Endothelial cell of umbilical vein (primary cell): ENCODE data around the gene MYO6. TPM values are rescaled to one million over a fixed set of nuclear protein-coding genes. Genes with fewer than 3 reads are reported as not detected.

Source experiments
- BruUV-seq: library from RNA; stranded (reverse); fragments of 400-500 nt; replicated peaks from 2 replicates; lab custom pipeline; 2021; lab: Mats Ljungman, UMichigan
- CTCF ChIA-PET: fragments of 300-600, 350-600 bp; sonication (Branson Sonifier 250); formaldehyde crosslinking; loops from one replicate; lab custom pipeline; 2021; ENCODE audit warnings: antibody characterized with exemption, inconsistent platforms; lab: Charles Lee
- POLR2A ChIA-PET: fragments of 300-600, 350-600 bp; sonication (Branson Sonifier 250); formaldehyde crosslinking; loops from one replicate; lab custom pipeline; 2021; ENCODE audit warnings: antibody characterized with exemption, inconsistent platforms; lab: Charles Lee
- DNase-seq: peaks from one replicate; pipeline ENCODE4 v3.0.0-alpha.2; 2011; ENCODE audit warnings: low read depth, low spot score
- FAIRE-seq: peaks from 2 replicates; lab custom pipeline; 2011; peaks lifted over from hg19 to GRCh38; lab: Jason Lieb, UNC
- H2AFZ ChIP-seq: 2 replicates; pipeline ENCODE4 v1.6.0; 2012; ENCODE audit warnings: low read depth, low read length, control low read depth, inconsistent platforms
- H3K27ac ChIP-seq: 2 replicates; pipeline ENCODE4 v1.5.1; 2011; ENCODE audit warnings: low read depth, mild to moderate bottlenecking, control low read depth, low read length, moderate library complexity; ENCODE audit not compliant: insufficient read depth
- H3K27me3 ChIP-seq, 2 experiments: 2 replicates each; pipeline versions ENCODE4 v1.6.0 to v1.6.1; 2011; ENCODE audit warnings: low read length in 2 of 2, mixed read lengths in 1 of 2; ENCODE audit not compliant: control insufficient read depth in 2 of 2, insufficient read depth in 2 of 2
- H3K36me3 ChIP-seq, 2 experiments: 2 replicates in 1 of 2; 3 replicates in 1 of 2; pipeline ENCODE4 v1.5.1; 2011; ENCODE audit warnings: low read length in 2 of 2, mild to moderate bottlenecking in 1 of 2, moderate library complexity in 1 of 2; ENCODE audit not compliant: control insufficient read depth in 2 of 2, insufficient read depth in 2 of 2; ENCODE audit errors: extremely low read depth in 1 of 2
- H3K4me1 ChIP-seq: 3 replicates; pipeline ENCODE4 v1.5.1; 2011; ENCODE audit warnings: mild to moderate bottlenecking, low read length; ENCODE audit not compliant: control insufficient read depth, insufficient read depth; ENCODE audit errors: extremely low read depth
- H3K4me2 ChIP-seq: 2 replicates; pipeline ENCODE4 v1.6.1; 2011; ENCODE audit warnings: low read length, control low read depth, mixed read lengths; ENCODE audit not compliant: insufficient read depth
- H3K4me3 ChIP-seq, 3 experiments: fragments of 200-600 bp in 1 of 3; sonication (generic), shearing (Covaris generic) in 1 of 3; replicated peaks in 1 of 3; 2 replicates each; pipeline ENCODE4 v1.5.1; 2011 to 2016; ENCODE audit warnings: control low read depth in 3 of 3, low read length in 3 of 3, mild to moderate bottlenecking in 2 of 3, inconsistent platforms in 1 of 3, low read depth in 1 of 3, moderate library complexity in 1 of 3; ENCODE audit not compliant: insufficient read depth in 1 of 3
- H3K79me2 ChIP-seq: 2 replicates; pipeline ENCODE4 v1.6.0; 2012; ENCODE audit warnings: low read length, inconsistent platforms; ENCODE audit not compliant: control insufficient read depth, insufficient read depth
- H3K9ac ChIP-seq: replicated peaks from 2 replicates; pipeline ENCODE3; 2011; ENCODE audit warnings: low read length, control low read depth; ENCODE audit not compliant: insufficient read depth; ENCODE audit errors: extremely low read depth
- H3K9me1 ChIP-seq: replicated peaks from 3 replicates; pipeline ENCODE4 v1.6.0; 2011; ENCODE audit warnings: mild to moderate bottlenecking, low read length; ENCODE audit not compliant: control insufficient read depth, insufficient read depth; ENCODE audit errors: extremely low read depth
- H3K9me3 ChIP-seq: replicated peaks from 2 replicates; pipeline ENCODE4 v1.5.1; 2012; ENCODE audit warnings: low read length, inconsistent platforms; ENCODE audit not compliant: control insufficient read depth, insufficient read depth
- H4K20me1 ChIP-seq: replicated peaks from 2 replicates; pipeline ENCODE3; 2011; ENCODE audit warnings: mild to moderate bottlenecking, low read length; ENCODE audit not compliant: control insufficient read depth, insufficient read depth; ENCODE audit errors: extremely low read depth
- CTCF ChIP-seq, 2 donors: IDR thresholded peaks; 1 replicate in 1 of 2; 2 replicates in 1 of 2; pipeline ENCODE4 v1.5.1; 2011; ENCODE audit warnings: low read length in 2 of 2, mild to moderate bottlenecking in 2 of 2, moderate library complexity in 2 of 2, control low read depth in 1 of 2, inconsistent platforms in 1 of 2, low read depth in 1 of 2; ENCODE audit not compliant: insufficient read depth in 1 of 2; ENCODE audit errors: extremely low read depth in 1 of 2
- EZH2 ChIP-seq: IDR thresholded peaks from 2 replicates; pipeline ENCODE4 v1.6.1; 2012; ENCODE audit warnings: borderline replicate concordance, low read depth, mild to moderate bottlenecking, moderate library complexity, low read length, inconsistent platforms; ENCODE audit not compliant: severe bottlenecking
- FOS ChIP-seq: IDR thresholded peaks from 2 replicates; pipeline ENCODE4 v1.6.1; 2011; ENCODE audit warnings: mild to moderate bottlenecking, low read length, moderate library complexity, borderline replicate concordance; ENCODE audit not compliant: insufficient read depth
- GATA2 ChIP-seq: IDR thresholded peaks from 2 replicates; pipeline ENCODE4 v1.7.0; 2011; ENCODE audit warnings: low read depth, mild to moderate bottlenecking, moderate library complexity, mixed read lengths, low read length; ENCODE audit not compliant: insufficient read length, insufficient read depth
- JUN ChIP-seq: IDR thresholded peaks from 2 replicates; pipeline ENCODE4 v1.6.1; 2011; ENCODE audit warnings: borderline replicate concordance, low read depth; ENCODE audit not compliant: insufficient read length, insufficient read depth
- MAX ChIP-seq: IDR thresholded peaks from 2 replicates; pipeline ENCODE4 v1.6.1; 2011; ENCODE audit not compliant: insufficient read depth, insufficient read length
- MYC ChIP-seq: IDR thresholded peaks from one replicate; pipeline ENCODE4 v1.6.1; 2011; ENCODE audit warnings: mild to moderate bottlenecking, low read depth, low read length
- POLR2A ChIP-seq: IDR thresholded peaks from 2 replicates; pipeline ENCODE4 v1.6.1; 2012; ENCODE audit warnings: low read depth, mild to moderate bottlenecking, control low read depth, low read length
- POLR2AphosphoS5 ChIP-seq: IDR thresholded peaks from 2 replicates; pipeline ENCODE4 v1.6.1; 2012; ENCODE audit warnings: low read depth, mild to moderate bottlenecking, control low read depth, low read length, moderate library complexity; ENCODE audit not compliant: insufficient read depth
- dilution Hi-C: fragments of 300-500 bp; cut with MboI; formaldehyde crosslinking; loops from one replicate; pipeline ENCODE4 v1.15.0; 2019; ENCODE audit warnings: low sequenced_read_pairs; ENCODE audit not compliant: extremely low pct_ligation_motif_present
- intact Hi-C: fragments of 100-400 bp; cut with micrococcal nuclease; formaldehyde crosslinking; loops from one replicate; pipeline ENCODE4 v1.10.0; 2022
- polyA plus RNA-seq, 4 experiments: library from polyadenylated mRNA; depleted of rRNA in 3 of 4; stranded (reverse) in 3 of 4; unstranded in 1 of 4; fragments of >200 nt; gene quantifications; 2 replicates each; pipeline versions ENCODE4 v1.2.1 to v1.2.3, GENCODE V29; 2011 to 2012; ENCODE audit warnings: missing spikeins in 1 of 4
- total RNA-seq: library from RNA; stranded (reverse); gene quantifications from 2 replicates; pipeline ENCODE4 v1.2.3, GENCODE V29; 2021

MYO6 gene
- total and polyA plus RNA-seq, 2 donors (not counting 3 experiments of a cell fraction or from before 2014, with no cell fraction given): 15.5 to 68.0 TPM

GRCh38 chr6:75766387-75766786, 17.3 kb downstream of the MYO6 start:
- BruUV-seq: no TSS peak
- ChIA-PET POLR2A (no interaction called here), CTCF (interaction anchor here (1.3 kb wide), 1 partner anchor 25 kb away, joined by 4 read pairs; no protein-coding TSS in a partner anchor)
- peaks cover 31% of the 10 kb centered on the region for H3K79me2 ChIP-seq
- no peak overlapping the region for H3K27ac ChIP-seq
- peaks cover 0 to 4% of the 10 kb centered on the region in 2 experiments for H3K36me3 ChIP-seq
- FAIRE-seq: no peak
- H4K20me1 ChIP-seq: peaks cover 12% of the 10 kb centered on the region
- no peaks in the 10 kb centered on the region for H3K9me1 ChIP-seq
- H3K9ac ChIP-seq: no peak overlapping the region
- H3K27me3 ChIP-seq: no peaks in the 10 kb centered on the region
- no peak overlapping the region for H3K4me2 ChIP-seq
- intact Hi-C loops (no loop called here), dilution Hi-C loops (no loop called here)
- DNase-seq: no peak
- H3K9me3 ChIP-seq: no peaks in the 10 kb centered on the region
- H3K4me1 ChIP-seq: no peaks in the 10 kb centered on the region
- H3K4me3 ChIP-seq: no peak overlapping the region
- H2AFZ ChIP-seq: no peak overlapping the region
- TF ChIP-seq JUN (no peak), CTCF (IDR thresholded peaks at IDR 0.05; ENCODE audit: extremely low read depth in 1 of 2, insufficient read depth in 1 of 2, low read depth in 1 of 2, low read length in 2 of 2) (no peak), MYC (no peak)

GRCh38 chr6:75770844-75771243, 21.8 kb downstream of the MYO6 start:
- no peak for FAIRE-seq
- H3K4me3 ChIP-seq: no peak overlapping the region

More at GRCh38 chr6:75770844-75771243, 21.8 kb downstream of the MYO6 start:
- intact Hi-C loops: no loop called here
- Histone ChIP-seq H2AFZ (no peak overlapping the region), H3K27ac (no peak overlapping the region), H3K9me3 (no peaks in the 10 kb centered on the region), H3K4me1 (peaks cover 10% of the 10 kb centered on the region), H3K9me1 (no peaks in the 10 kb centered on the region), H3K4me2 (no peak overlapping the region), H3K27me3 (no peaks in the 10 kb centered on the region), H3K79me2 (peaks cover 33% of the 10 kb centered on the region), H3K36me3 (no peaks in the 10 kb centered on the region), H3K9ac (no peak overlapping the region), H4K20me1 (peaks cover 5% of the 10 kb centered on the region)
- no TSS peak for BruUV-seq
- POLR2A ChIA-PET: interaction anchor here (1.0 kb wide), 1 partner anchor 22 kb away, joined by 4 read pairs; the partner anchor contains the start of gene MYO6
- TF ChIP-seq POLR2A (no peak), POLR2AphosphoS5 (no peak), CTCF (IDR thresholded peaks at IDR 0.05; ENCODE audit: extremely low read depth in 1 of 2, insufficient read depth in 1 of 2, low read depth in 1 of 2, low read length in 2 of 2) (no peak), FOS (no peak), GATA2 (no peak), MAX (no peak), JUN (no peak), EZH2 (no peak), MYC (no peak)
- no peak for DNase-seq
- CTCF ChIA-PET: interaction anchor here (2.7 kb wide), 1 partner anchor 12 kb away, joined by 7 read pairs; no protein-coding TSS in a partner anchor
- dilution Hi-C loops: no loop called here
